ENCODE results near the gene OR51Q1.

DNA sequence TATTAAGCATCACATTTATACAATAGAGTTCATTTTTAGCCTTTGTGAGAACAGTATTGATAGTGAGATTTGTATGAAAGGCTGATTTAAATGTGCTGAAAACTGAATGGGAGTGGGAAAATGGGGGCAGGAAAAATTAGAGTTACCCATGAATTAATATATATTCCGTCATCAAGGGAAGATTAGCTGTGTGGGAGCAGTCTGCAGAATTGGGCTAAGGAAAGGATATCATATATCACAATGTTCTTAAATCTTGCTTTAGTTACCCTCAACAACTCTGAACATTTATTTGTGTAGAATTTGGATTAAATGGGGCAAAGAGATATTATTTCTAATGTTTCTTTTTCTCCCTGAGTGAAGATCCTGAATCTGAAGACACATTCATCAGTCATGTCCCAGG is at the start of gene OR51Q1:
- TF ChIP-seq, protein P1, sequence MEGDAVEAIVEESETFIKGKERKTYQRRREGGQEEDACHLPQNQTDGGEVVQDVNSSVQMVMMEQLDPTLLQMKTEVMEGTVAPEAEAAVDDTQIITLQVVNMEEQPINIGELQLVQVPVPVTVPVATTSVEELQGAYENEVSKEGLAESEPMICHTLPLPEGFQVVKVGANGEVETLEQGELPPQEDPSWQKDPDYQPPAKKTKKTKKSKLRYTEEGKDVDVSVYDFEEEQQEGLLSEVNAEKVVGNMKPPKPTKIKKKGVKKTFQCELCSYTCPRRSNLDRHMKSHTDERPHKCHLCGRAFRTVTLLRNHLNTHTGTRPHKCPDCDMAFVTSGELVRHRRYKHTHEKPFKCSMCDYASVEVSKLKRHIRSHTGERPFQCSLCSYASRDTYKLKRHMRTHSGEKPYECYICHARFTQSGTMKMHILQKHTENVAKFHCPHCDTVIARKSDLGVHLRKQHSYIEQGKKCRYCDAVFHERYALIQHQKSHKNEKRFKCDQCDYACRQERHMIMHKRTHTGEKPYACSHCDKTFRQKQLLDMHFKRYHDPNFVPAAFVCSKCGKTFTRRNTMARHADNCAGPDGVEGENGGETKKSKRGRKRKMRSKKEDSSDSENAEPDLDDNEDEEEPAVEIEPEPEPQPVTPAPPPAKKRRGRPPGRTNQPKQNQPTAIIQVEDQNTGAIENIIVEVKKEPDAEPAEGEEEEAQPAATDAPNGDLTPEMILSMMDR (IDR thresholded peaks at IDR 0.05), result no peak
- TF ChIP-seq ZFX (IDR thresholded peaks at IDR 0.05; ENCODE audit: borderline replicate concordance), result no peak

Data from 22Rv1 (cell line).